Breast epithelium (tissue), 4 donors: ENCODE results near the gene SQOR. TPM values are rescaled to one million over a fixed set of nuclear protein-coding genes. Genes with fewer than 3 reads are reported as not detected.
A peak's percentile ranks its signal among the peaks of the same experiment; 100 is the strongest.

Experiments used
- DNase-seq, 2 donors: peaks; one replicate each; pipeline ENCODE4 v3.0.0-alpha.2; 2019; ENCODE audit warnings: low spot score in 2 of 2
- H3K27ac ChIP-seq, 2 donors: fragments of 200-600 bp; sonication (generic) in 1 of 2; one replicate each; pipeline ENCODE4 v1.5.1; 2016 to 2019; ENCODE audit warnings: mild to moderate bottlenecking in 1 of 2
- H3K27me3 ChIP-seq, 2 donors: fragments of 200-600 bp; sonication (generic) in 1 of 2; one replicate each; pipeline versions ENCODE4 v1.5.1 to v1.6.0; 2017 to 2019; ENCODE audit warnings: control low read depth in 1 of 2, mild to moderate bottlenecking in 1 of 2
- H3K36me3 ChIP-seq: fragments of 200-600 bp; one replicate; pipeline ENCODE4 v1.5.1; 2019
- H3K4me1 ChIP-seq, 2 donors: fragments of 200-600 bp; sonication (generic); one replicate each; pipeline ENCODE4 v1.5.1; 2016 to 2019; ENCODE audit warnings: control low read depth in 1 of 2
- H3K4me3 ChIP-seq, 3 donors: fragments of 200-600 bp; sonication (generic); 1 replicate in 2 of 3; 2 replicates in 1 of 3; pipeline ENCODE4 v1.5.1; 2016 to 2019; ENCODE audit warnings: mild to moderate bottlenecking in 3 of 3, moderate library complexity in 2 of 3
- H3K9me3 ChIP-seq, 2 donors: fragments of 200-600 bp; sonication (generic) in 1 of 2; one replicate each; pipeline ENCODE4 v1.5.1; 2016 to 2019; ENCODE audit warnings: control low read depth in 1 of 2
- POLR2A ChIP-seq: fragments of 450-650 bp; IDR thresholded peaks from one replicate; pipeline ENCODE4 v1.6.1; 2016; ENCODE audit warnings: antibody characterized with exemption, mild to moderate bottlenecking, moderate library complexity
- POLR2AphosphoS5 ChIP-seq, 3 donors: sonication (generic); formaldehyde crosslinking; IDR thresholded peaks; one replicate each; pipeline ENCODE4 v1.6.1; 2017; ENCODE audit warnings: antibody characterized with exemption in 3 of 3
- intact Hi-C: fragments of 100-400 bp; cut with DNase I; formaldehyde crosslinking; loops from one replicate; pipeline ENCODE4 v1.15.1; 2023; ENCODE audit warnings: low total_unique reads
- total RNA-seq, 3 donors: library from RNA; depleted of rRNA; stranded (reverse); fragments of >200 nt; gene quantifications; one replicate each; pipeline ENCODE4 v1.1.0, GENCODE V29; 2016
- TF ChIP-seq, protein P1 (sequence below), 3 donors: fragments of 450-650 bp; IDR thresholded peaks; one replicate each; pipeline ENCODE4 v1.5.1; 2016 to 2017; ENCODE audit warnings: antibody characterized with exemption in 3 of 3, mild to moderate bottlenecking in 3 of 3, moderate library complexity in 3 of 3

SQOR gene
- total RNA-seq, 3 donors from 2014 or later = 60.3 to 91.1 (median 71.2) TPM

- Histone ChIP-seq H3K9me3 (no peaks in the 10 kb centered on the region), H3K36me3 (no peaks in the 10 kb centered on the region), H3K27ac (no peak overlapping the region), H3K4me3 (no peak overlapping the region), H3K4me1 (no peaks in the 10 kb centered on the region), H3K27me3 (no peaks in the 10 kb centered on the region)
- TF ChIP-seq, protein P1, sequence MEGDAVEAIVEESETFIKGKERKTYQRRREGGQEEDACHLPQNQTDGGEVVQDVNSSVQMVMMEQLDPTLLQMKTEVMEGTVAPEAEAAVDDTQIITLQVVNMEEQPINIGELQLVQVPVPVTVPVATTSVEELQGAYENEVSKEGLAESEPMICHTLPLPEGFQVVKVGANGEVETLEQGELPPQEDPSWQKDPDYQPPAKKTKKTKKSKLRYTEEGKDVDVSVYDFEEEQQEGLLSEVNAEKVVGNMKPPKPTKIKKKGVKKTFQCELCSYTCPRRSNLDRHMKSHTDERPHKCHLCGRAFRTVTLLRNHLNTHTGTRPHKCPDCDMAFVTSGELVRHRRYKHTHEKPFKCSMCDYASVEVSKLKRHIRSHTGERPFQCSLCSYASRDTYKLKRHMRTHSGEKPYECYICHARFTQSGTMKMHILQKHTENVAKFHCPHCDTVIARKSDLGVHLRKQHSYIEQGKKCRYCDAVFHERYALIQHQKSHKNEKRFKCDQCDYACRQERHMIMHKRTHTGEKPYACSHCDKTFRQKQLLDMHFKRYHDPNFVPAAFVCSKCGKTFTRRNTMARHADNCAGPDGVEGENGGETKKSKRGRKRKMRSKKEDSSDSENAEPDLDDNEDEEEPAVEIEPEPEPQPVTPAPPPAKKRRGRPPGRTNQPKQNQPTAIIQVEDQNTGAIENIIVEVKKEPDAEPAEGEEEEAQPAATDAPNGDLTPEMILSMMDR (IDR thresholded peaks at IDR 0.05) = no peak
- TF ChIP-seq POLR2AphosphoS5 (IDR thresholded peaks at IDR 0.05) = no peak
- TF ChIP-seq POLR2A = no peak
- intact Hi-C loops = no loop called here
- DNase-seq = no peak
These were observed 31.5 kb downstream of the SQOR start for GRCh38 chr15:45666119-45666875.

DNA sequence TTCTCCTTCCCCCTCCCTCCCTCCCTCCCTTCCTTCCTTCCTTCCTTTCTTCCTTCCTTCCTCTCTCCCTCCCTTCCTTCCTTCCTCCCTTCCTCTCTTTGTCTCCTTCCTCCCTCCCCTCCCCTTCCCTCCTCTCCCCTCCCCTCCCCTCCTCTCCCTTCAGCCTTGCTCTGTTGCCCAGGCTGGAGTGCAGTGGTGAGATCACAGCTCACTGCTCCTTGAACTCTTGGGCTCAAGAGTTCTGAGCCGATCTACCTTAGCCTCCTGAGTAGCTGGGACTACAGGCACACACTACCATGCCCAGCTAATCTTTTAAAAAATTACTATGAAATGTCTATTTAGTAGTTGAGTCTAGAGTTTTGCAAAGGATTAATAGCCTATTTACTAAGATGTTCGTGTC lies 32.2 kb downstream of the SQOR start:
- TF ChIP-seq POLR2A = no peak
- TF ChIP-seq POLR2AphosphoS5 (IDR thresholded peaks at IDR 0.05) = no peak
- TF ChIP-seq, protein P1 (IDR thresholded peaks at IDR 0.05) = no peak
- no peak for DNase-seq
- Histone ChIP-seq H3K4me1 (no peaks in the 10 kb centered on the region), H3K36me3 (no peaks in the 10 kb centered on the region), H3K27ac (no peak overlapping the region), H3K4me3 (no peak overlapping the region), H3K27me3 (no peaks in the 10 kb centered on the region), H3K9me3 (no peaks in the 10 kb centered on the region)
- intact Hi-C loops = no loop called here

DNA sequence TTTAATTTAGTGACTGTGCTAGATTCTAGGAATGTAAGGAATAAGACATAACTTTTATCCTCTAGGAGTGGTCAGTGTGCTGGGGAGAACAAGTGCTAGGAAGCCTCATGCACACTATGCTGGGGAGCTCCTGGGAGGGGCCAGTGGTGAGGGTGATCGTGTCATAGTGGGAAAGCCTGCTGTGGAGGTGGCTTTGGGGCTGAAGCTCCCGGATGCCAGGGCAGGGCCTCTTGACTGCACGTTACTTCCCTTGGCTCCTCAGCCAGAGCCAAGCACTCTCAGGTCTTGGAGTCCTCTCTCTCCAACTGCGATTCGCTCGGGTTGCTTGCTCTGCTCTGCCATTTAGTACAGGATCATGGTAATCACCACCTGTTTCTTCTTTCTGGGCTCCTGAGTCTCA lies 33.6 kb downstream of the SQOR start:
- Histone ChIP-seq H3K4me3 (no peak overlapping the region), H3K9me3 (no peaks in the 10 kb centered on the region), H3K4me1 (no peaks in the 10 kb centered on the region), H3K27ac (no peak overlapping the region), H3K36me3 (no peaks in the 10 kb centered on the region), H3K27me3 (no peaks in the 10 kb centered on the region)
- TF ChIP-seq, protein P1 (IDR thresholded peaks at IDR 0.05) = no peak
- TF ChIP-seq POLR2AphosphoS5 (IDR thresholded peaks at IDR 0.05) (no peak), POLR2A (no peak)
- intact Hi-C loops = no loop called here
- no peak for DNase-seq

DNA sequence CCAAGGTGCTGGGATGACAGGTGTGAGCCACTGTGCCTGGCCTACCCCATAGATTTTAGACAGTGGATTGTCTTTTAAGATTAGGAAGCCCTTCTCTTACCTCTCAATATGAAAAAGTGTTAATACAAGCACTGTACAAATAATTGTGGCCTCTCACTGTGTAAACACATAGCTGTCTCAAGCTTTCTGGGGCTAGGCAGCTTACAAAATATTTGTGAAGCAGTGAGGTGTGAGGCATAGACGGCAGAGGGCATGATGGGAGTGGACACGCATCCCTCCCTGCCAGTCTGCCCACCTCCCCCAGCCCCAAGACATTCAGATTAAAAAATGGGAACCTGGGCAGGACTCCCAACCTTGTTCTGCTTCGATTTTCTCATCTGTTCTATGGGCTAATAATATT lies 34.6 kb downstream of the SQOR start:
- H3K27ac ChIP-seq = peak overlapping the region in 1 of 2 donors; percentile 73
- no peak for TF ChIP-seq POLR2AphosphoS5 (IDR thresholded peaks at IDR 0.05)
- no peak for TF ChIP-seq POLR2A
- TF ChIP-seq, protein P1 (IDR thresholded peaks at IDR 0.05) = no peak

DNA sequence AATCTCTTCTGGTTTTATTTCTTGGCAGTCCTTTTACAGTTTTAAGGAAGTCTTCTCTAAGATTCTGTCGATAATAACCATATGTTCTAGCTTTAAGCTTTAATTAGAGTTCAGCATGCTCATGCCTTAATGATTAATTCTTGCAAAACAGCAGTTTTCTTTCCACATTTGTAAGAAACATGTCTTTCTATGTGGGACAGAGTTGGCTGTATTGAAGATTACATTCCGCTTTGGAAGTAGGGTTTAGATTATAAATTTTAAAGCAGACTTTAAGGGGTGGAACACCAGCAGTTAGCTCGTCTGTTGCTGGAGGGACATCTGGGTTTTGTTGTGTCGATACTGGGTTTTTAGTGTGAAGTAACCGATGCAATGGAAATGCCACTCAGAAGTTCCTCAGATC lies 35.3 kb downstream of the SQOR start:
- Histone ChIP-seq H3K4me3 (no peak overlapping the region), H3K36me3 (no peaks in the 10 kb centered on the region), H3K4me1 (no peaks in the 10 kb centered on the region), H3K27me3 (no peaks in the 10 kb centered on the region), H3K9me3 (no peaks in the 10 kb centered on the region), H3K27ac (peak overlapping the region in 1 of 2 donors; percentile 73)
- TF ChIP-seq POLR2AphosphoS5 (IDR thresholded peaks at IDR 0.05) (no peak), POLR2A (no peak)
- TF ChIP-seq, protein P1 (IDR thresholded peaks at IDR 0.05) = no peak
- DNase-seq = no peak
- intact Hi-C loops = no loop called here

More for the DNA sequence above, 34.6 kb downstream of the SQOR start:
- H3K4me1 ChIP-seq = no peaks in the 10 kb centered on the region
- H3K9me3 ChIP-seq = no peaks in the 10 kb centered on the region
- no peak overlapping the region for H3K4me3 ChIP-seq
- DNase-seq = no peak
- no peaks in the 10 kb centered on the region for H3K36me3 ChIP-seq
- intact Hi-C loops = no loop called here
- H3K27me3 ChIP-seq = no peaks in the 10 kb centered on the region
